GM18498 (cell line): ENCODE data around the gene TLE3.
A peak's percentile ranks its signal among the peaks of the same experiment; 100 is the strongest.
"Not testable (repeated sequence)": the region's sequence is repeated elsewhere in the genome, so short reads cannot be mapped to it uniquely, and the experiment has no call there.

Experiments used
- ATAC-seq: cut with Tn5 transposase; IDR thresholded peaks from one replicate; pipeline ENCODE4 v1.9.1; 2021; ENCODE audit warnings: mild to moderate bottlenecking, moderate library complexity; ENCODE audit not compliant: unreplicated experiment

The TLE3 gene

GRCh38 chr15:70097321-70098152 is at the start of gene TLE3:
TLE3 (minus strand) TSS chr15:70097917; CDS start chr15:70096798, 1,119 bp downstream.
- ATAC-seq = peak; percentile 54

GRCh38 chr15:70147178-70147760 is 49.6 kb upstream of the TLE3 start:
- ATAC-seq = no peak

GRCh38 chr15:70146771-70147170 is 49.1 kb upstream of the TLE3 start:
- no peak for ATAC-seq

GRCh38 chr15:70146162-70146561 is 48.4 kb upstream of the TLE3 start:
- ATAC-seq = no peak

- ATAC-seq = no peak
These were observed 47.5 kb upstream of the TLE3 start for GRCh38 chr15:70145261-70145660.

- no peak for ATAC-seq
These were observed 44.8 kb upstream of the TLE3 start for GRCh38 chr15:70142322-70143191.

- ATAC-seq = no peak
These were observed 44.3 kb upstream of the TLE3 start for GRCh38 chr15:70142072-70142321.

- ATAC-seq = no peak
These were observed 43.8 kb upstream of the TLE3 start for GRCh38 chr15:70141376-70142071.

GRCh38 chr15:70140543-70141375 is 43.0 kb upstream of the TLE3 start:
- no peak for ATAC-seq

- no peak for ATAC-seq
These were observed 42.4 kb upstream of the TLE3 start for GRCh38 chr15:70140025-70140542.

GRCh38 chr15:70137967-70138366 is 40.2 kb upstream of the TLE3 start:
- no peak for ATAC-seq

GRCh38 chr15:70137021-70137420 is 39.3 kb upstream of the TLE3 start:
- not testable (repeated sequence) for ATAC-seq

GRCh38 chr15:70133781-70134421 is 36.2 kb upstream of the TLE3 start:
- ATAC-seq = no peak

- no peak for ATAC-seq
These were observed 35.6 kb upstream of the TLE3 start for GRCh38 chr15:70133296-70133695.

- no peak for ATAC-seq
These were observed 34.9 kb upstream of the TLE3 start for GRCh38 chr15:70132571-70132970.

- ATAC-seq = no peak
These were observed 34.4 kb upstream of the TLE3 start for GRCh38 chr15:70132139-70132538.

GRCh38 chr15:70128414-70129140 is 30.9 kb upstream of the TLE3 start:
- no peak for ATAC-seq

GRCh38 chr15:70127770-70128413 is 30.2 kb upstream of the TLE3 start:
- no peak for ATAC-seq
